ENCODE results near the gene C11orf21. TPM values are rescaled to one million over a fixed set of nuclear protein-coding genes. Genes with fewer than 3 reads are reported as not detected.

Gene C11orf21
- total RNA-seq, 1 experiment from 2014 or later, result not detected

GRCh38 chr11:2308713-2309112 lies 7.0 kb upstream of the C11orf21 start:
- no peak for DNase-seq
- no peaks in the 10 kb centered on the region for H3K4me1 ChIP-seq (ENCODE audit: low read length)

DNA sequence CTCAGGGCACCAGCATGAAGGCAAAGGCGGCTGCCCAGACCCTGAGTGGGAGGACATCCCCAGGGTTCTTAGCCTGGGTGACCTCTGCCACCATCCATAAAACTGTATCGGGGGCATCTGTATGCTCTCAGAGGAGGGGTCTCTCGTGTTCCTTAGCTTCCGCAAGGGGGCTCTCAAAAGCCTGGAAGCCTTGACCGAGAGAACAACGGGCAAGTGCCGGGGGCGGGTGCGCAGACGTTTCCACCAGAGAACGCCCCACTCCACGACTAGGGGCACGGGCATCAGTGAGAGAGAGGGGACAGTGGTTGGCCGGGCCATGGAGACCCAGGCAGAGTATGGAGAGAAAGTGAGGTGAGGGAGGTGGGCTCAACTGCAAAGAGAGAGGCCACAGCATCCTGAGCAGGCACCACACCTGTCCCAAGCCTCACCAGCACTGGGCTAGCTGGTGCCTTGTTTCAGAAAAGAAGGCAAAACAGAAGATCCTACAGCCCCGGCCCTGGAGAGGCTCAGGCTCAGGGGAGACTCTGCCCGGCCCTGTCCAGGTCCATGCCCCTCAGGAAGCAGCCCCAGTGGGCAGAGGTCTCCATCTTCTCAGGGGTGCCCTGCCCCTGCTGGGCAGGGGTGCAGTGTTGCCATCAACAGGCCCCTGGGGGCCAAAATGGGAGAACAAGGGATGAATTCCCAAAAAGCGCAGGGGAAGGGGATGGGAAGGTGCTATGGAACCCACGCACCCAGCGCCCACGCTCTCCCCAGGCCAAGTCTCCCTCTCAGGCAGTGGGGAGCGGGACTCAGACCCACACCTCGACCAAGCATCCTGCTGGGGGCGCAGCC lies 6.0 kb upstream of the C11orf21 start:
- no peak overlapping the region for H3K27ac ChIP-seq (ENCODE audit: low read length)
- H3K9ac ChIP-seq (ENCODE audit: low read length), result no peak overlapping the region

More at GRCh38 chr11:2308713-2309112, 7.0 kb upstream of the C11orf21 start:
- H3K9me2 ChIP-seq (replicated peaks; ENCODE audit: insufficient read depth, low read length), result no peaks in the 10 kb centered on the region
- no peak overlapping the region for H3K27ac ChIP-seq (ENCODE audit: low read length)
- no peaks in the 10 kb centered on the region for H3K36me3 ChIP-seq (ENCODE audit: insufficient read depth, low read length)
- no peak overlapping the region for H3K4me2 ChIP-seq (ENCODE audit: low read depth, low read length, poor library complexity, severe bottlenecking)
- H3K9me3 ChIP-seq (ENCODE audit: low read length), result no peaks in the 10 kb centered on the region
- no peaks in the 10 kb centered on the region for H3K27me3 ChIP-seq (ENCODE audit: low read length)
- H3K79me2 ChIP-seq (ENCODE audit: low read length), result no peaks in the 10 kb centered on the region
- H3K9ac ChIP-seq (ENCODE audit: low read length), result no peak overlapping the region
- no peak overlapping the region for H2AFZ ChIP-seq (ENCODE audit: low read length)
- no peak overlapping the region for H3K4me3 ChIP-seq (ENCODE audit: low read length)
- H4K20me1 ChIP-seq (ENCODE audit: insufficient read depth, low read depth, low read length), result no peaks in the 10 kb centered on the region

DNA sequence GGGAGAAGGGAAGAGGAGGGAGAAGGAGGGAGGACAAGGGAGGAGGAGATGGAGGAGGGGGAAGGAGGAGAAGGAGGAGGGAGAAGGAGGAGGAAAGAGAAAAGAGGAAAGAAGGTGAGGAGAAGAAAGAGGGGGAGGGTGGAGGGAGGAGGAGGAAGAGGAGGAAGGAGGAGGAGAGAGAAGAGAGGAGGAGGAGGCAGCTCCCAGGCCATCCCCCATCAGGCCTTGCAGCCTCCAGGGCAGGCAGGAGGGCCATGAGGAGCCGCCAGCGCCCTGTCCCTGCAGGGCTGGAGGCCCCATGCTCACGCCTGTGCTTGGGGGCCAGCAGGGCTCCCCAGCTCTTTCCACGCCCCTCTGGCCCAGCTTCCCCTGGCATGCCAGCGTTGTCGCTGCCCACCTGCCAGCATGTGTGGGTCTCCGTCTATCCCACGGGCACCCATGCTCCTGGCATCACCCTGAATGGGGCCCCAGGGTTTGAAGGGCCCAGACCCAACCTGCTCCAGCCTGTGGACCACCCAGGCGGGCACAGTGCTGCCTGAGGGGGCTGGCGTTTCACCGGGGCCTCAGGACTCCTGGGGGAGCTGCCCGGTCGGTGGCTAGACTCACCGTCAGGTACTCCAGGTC lies 5.3 kb upstream of the C11orf21 start:
- Histone ChIP-seq H3K79me2 (ENCODE audit: low read length) (no peaks in the 10 kb centered on the region), H3K4me2 (ENCODE audit: low read depth, low read length, poor library complexity, severe bottlenecking) (no peak overlapping the region), H3K36me3 (ENCODE audit: insufficient read depth, low read length) (no peaks in the 10 kb centered on the region), H3K27ac (ENCODE audit: low read length) (no peak overlapping the region), H3K9ac (ENCODE audit: low read length) (no peak overlapping the region), H2AFZ (ENCODE audit: low read length) (no peak overlapping the region), H3K9me3 (ENCODE audit: low read length) (no peaks in the 10 kb centered on the region), H3K27me3 (ENCODE audit: low read length) (no peaks in the 10 kb centered on the region), H3K4me3 (ENCODE audit: low read length) (no peak overlapping the region), H3K4me1 (ENCODE audit: low read length) (no peaks in the 10 kb centered on the region), H4K20me1 (ENCODE audit: insufficient read depth, low read depth, low read length) (no peaks in the 10 kb centered on the region), H3K9me2 (replicated peaks; ENCODE audit: insufficient read depth, low read length) (no peaks in the 10 kb centered on the region)
- DNase-seq, result no peak

More for the DNA sequence above, 6.0 kb upstream of the C11orf21 start:
- DNase-seq, result no peak
- Histone ChIP-seq H3K36me3 (ENCODE audit: insufficient read depth, low read length) (no peaks in the 10 kb centered on the region), H3K9me3 (ENCODE audit: low read length) (no peaks in the 10 kb centered on the region), H3K4me3 (ENCODE audit: low read length) (no peak overlapping the region), H3K4me2 (ENCODE audit: low read depth, low read length, poor library complexity, severe bottlenecking) (no peak overlapping the region), H3K4me1 (ENCODE audit: low read length) (no peaks in the 10 kb centered on the region), H3K27me3 (ENCODE audit: low read length) (no peaks in the 10 kb centered on the region), H3K9me2 (replicated peaks; ENCODE audit: insufficient read depth, low read length) (no peaks in the 10 kb centered on the region), H4K20me1 (ENCODE audit: insufficient read depth, low read depth, low read length) (no peaks in the 10 kb centered on the region), H3K79me2 (ENCODE audit: low read length) (no peaks in the 10 kb centered on the region), H2AFZ (ENCODE audit: low read length) (no peak overlapping the region)

DNA sequence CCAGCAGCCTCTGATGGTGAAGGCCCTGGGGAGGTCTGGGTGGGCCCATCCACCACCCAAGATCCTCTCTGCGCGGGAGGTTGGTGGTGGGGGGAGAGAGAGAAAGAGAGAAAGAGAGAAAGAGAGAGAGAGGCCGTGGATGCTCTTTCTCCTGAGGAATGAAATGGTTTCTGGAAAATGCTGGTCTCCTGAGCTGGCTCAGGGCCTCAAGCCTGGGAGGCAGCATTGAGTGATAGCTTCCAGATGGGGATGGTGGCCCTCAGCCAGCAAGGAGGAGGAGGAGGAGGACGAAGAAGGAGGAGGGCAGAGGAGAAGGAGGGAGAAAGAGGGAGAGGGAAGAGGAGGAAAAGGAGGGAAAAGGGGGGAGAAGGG lies 4.7 kb upstream of the C11orf21 start:
- Histone ChIP-seq H4K20me1 (ENCODE audit: insufficient read depth, low read depth, low read length) (no peaks in the 10 kb centered on the region), H3K4me1 (ENCODE audit: low read length) (no peaks in the 10 kb centered on the region), H3K9me2 (replicated peaks; ENCODE audit: insufficient read depth, low read length) (no peaks in the 10 kb centered on the region), H3K79me2 (ENCODE audit: low read length) (no peaks in the 10 kb centered on the region), H3K36me3 (ENCODE audit: insufficient read depth, low read length) (no peaks in the 10 kb centered on the region), H3K27ac (ENCODE audit: low read length) (no peak overlapping the region), H3K4me3 (ENCODE audit: low read length) (no peak overlapping the region), H3K9me3 (ENCODE audit: low read length) (no peaks in the 10 kb centered on the region), H3K27me3 (ENCODE audit: low read length) (no peaks in the 10 kb centered on the region), H3K4me2 (ENCODE audit: low read depth, low read length, poor library complexity, severe bottlenecking) (no peak overlapping the region), H2AFZ (ENCODE audit: low read length) (no peak overlapping the region), H3K9ac (ENCODE audit: low read length) (no peak overlapping the region)
- DNase-seq, result no peak

- H3K9me2 ChIP-seq (replicated peaks; ENCODE audit: insufficient read depth, low read length), result no peaks in the 10 kb centered on the region
- H3K4me3 ChIP-seq (ENCODE audit: low read length), result no peak overlapping the region
- H3K27ac ChIP-seq (ENCODE audit: low read length), result no peak overlapping the region
- no peak for DNase-seq
- no peaks in the 10 kb centered on the region for H3K36me3 ChIP-seq (ENCODE audit: insufficient read depth, low read length)
- H2AFZ ChIP-seq (ENCODE audit: low read length), result no peak overlapping the region
- no peaks in the 10 kb centered on the region for H3K27me3 ChIP-seq (ENCODE audit: low read length)
- no peaks in the 10 kb centered on the region for H3K79me2 ChIP-seq (ENCODE audit: low read length)
- no peak overlapping the region for H3K4me2 ChIP-seq (ENCODE audit: low read depth, low read length, poor library complexity, severe bottlenecking)
- no peaks in the 10 kb centered on the region for H3K9me3 ChIP-seq (ENCODE audit: low read length)
- 0 out of 2 replicates have a peak overlapping the region, but pooled peaks have one; percentile 18 for H3K9ac ChIP-seq (ENCODE audit: low read length)
- no peaks in the 10 kb centered on the region for H4K20me1 ChIP-seq (ENCODE audit: insufficient read depth, low read depth, low read length)
- H3K4me1 ChIP-seq (ENCODE audit: low read length), result no peaks in the 10 kb centered on the region
Measured at GRCh38 chr11:2305788-2306451, 4.2 kb upstream of the C11orf21 start.

GRCh38 chr11:2305140-2305778 lies 3.5 kb upstream of the C11orf21 start:
- DNase-seq, result peak; percentile 91
- H3K9me3 ChIP-seq (ENCODE audit: low read length), result no peaks in the 10 kb centered on the region
- H3K9ac ChIP-seq (ENCODE audit: low read length), result 0 out of 2 replicates have a peak overlapping the region, but pooled peaks have one; percentile 18
- no peak overlapping the region for H2AFZ ChIP-seq (ENCODE audit: low read length)
- no peak overlapping the region for H3K4me2 ChIP-seq (ENCODE audit: low read depth, low read length, poor library complexity, severe bottlenecking)
- no peaks in the 10 kb centered on the region for H4K20me1 ChIP-seq (ENCODE audit: insufficient read depth, low read depth, low read length)
- H3K36me3 ChIP-seq (ENCODE audit: insufficient read depth, low read length), result no peaks in the 10 kb centered on the region
- H3K27me3 ChIP-seq (ENCODE audit: low read length), result no peaks in the 10 kb centered on the region
- H3K27ac ChIP-seq (ENCODE audit: low read length), result no peak overlapping the region
- H3K9me2 ChIP-seq (replicated peaks; ENCODE audit: insufficient read depth, low read length), result no peaks in the 10 kb centered on the region
- H3K4me1 ChIP-seq (ENCODE audit: low read length), result no peaks in the 10 kb centered on the region
- no peaks in the 10 kb centered on the region for H3K79me2 ChIP-seq (ENCODE audit: low read length)
- H3K4me3 ChIP-seq (ENCODE audit: low read length), result no peak overlapping the region

- H3K4me1 ChIP-seq (ENCODE audit: low read length), result no peaks in the 10 kb centered on the region
- H3K79me2 ChIP-seq (ENCODE audit: low read length), result no peaks in the 10 kb centered on the region
- no peaks in the 10 kb centered on the region for H3K36me3 ChIP-seq (ENCODE audit: insufficient read depth, low read length)
- DNase-seq, result no peak
- no peak overlapping the region for H3K9ac ChIP-seq (ENCODE audit: low read length)
- no peaks in the 10 kb centered on the region for H3K9me2 ChIP-seq (replicated peaks; ENCODE audit: insufficient read depth, low read length)
- no peaks in the 10 kb centered on the region for H3K27me3 ChIP-seq (ENCODE audit: low read length)
- H3K4me3 ChIP-seq (ENCODE audit: low read length), result no peak overlapping the region
- no peak overlapping the region for H2AFZ ChIP-seq (ENCODE audit: low read length)
- H4K20me1 ChIP-seq (ENCODE audit: insufficient read depth, low read depth, low read length), result no peaks in the 10 kb centered on the region
- H3K4me2 ChIP-seq (ENCODE audit: low read depth, low read length, poor library complexity, severe bottlenecking), result no peak overlapping the region
- H3K9me3 ChIP-seq (ENCODE audit: low read length), result no peaks in the 10 kb centered on the region
- no peak overlapping the region for H3K27ac ChIP-seq (ENCODE audit: low read length)
Measured at GRCh38 chr11:2304506-2305139, 2.9 kb upstream of the C11orf21 start.
